ENCODE results near the gene OR14A2. TPM values are rescaled to one million over a fixed set of nuclear protein-coding genes. Genes with fewer than 3 reads are reported as not detected.
"Not testable (repeated sequence)": the region's sequence is repeated elsewhere in the genome, so short reads cannot be mapped to it uniquely, and the experiment has no call there.

The OR14A2 gene
- 4.6 TPM for total RNA-seq (ENCODE audit: insufficient read depth, low replicate concordance)

DNA sequence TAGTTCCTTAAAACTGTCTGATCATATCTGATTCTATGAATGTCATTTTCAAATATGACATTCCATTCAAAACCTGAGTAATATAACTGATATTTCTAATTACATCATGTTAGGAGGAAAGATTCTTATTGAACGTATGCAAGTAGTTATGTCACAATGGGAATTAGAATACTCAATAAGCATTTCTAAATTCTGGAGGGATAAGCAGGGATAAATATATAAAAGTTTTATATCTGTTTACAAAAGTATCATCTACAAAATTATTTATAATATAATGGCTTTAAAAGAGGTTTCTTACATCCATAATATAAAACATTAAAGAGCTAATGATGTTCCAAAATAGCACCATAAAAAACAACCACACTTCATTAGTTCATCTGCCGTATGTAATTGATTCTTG is at the start of gene OR14A2:
TSS of gene OR14A2 (minus strand) at position 101 of the 400 bp plus-strand sequence.
- no peak for DNase-seq (ENCODE audit: low spot score)

DNA sequence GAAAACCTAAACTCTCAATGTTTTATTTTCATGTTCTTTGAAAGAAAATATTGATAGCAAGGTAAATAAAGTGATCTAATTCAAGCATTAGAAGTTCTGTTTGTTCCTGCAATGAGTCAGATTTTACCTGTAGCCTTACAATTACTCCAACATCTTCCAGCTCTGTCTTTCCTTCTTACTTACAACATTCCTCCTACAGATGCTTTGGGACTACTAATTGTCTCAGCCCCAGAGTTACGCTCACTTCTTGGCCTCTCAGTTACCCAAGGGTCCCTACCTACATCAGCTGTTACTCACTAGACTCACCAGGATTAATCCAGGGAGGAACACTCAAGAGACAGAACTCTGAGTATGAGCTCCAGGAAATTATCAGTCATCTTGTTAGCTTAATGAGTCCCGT is 49.6 kb upstream of the OR14A2 start:
- DNase-seq (ENCODE audit: low spot score), result no peak

DNA sequence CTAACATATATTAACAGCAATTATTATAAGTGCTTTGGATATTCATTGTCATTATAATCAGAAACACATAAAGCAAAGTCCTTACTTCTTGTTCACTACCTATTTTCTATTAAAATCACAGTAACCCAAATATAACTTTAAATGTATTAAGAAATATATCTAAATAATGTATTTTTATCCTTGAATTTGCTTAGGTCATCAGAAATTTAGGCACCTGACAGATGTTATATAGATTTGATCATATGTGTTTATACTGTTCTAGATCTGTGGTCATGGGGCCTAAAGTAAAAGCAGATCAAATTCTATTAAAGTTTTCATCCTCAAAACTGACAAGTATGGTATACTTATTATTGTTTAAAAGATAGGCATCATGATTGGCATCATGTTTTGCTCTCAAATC is 21.7 kb upstream of the OR14A2 start:
- no peak for DNase-seq (ENCODE audit: low spot score)

DNA sequence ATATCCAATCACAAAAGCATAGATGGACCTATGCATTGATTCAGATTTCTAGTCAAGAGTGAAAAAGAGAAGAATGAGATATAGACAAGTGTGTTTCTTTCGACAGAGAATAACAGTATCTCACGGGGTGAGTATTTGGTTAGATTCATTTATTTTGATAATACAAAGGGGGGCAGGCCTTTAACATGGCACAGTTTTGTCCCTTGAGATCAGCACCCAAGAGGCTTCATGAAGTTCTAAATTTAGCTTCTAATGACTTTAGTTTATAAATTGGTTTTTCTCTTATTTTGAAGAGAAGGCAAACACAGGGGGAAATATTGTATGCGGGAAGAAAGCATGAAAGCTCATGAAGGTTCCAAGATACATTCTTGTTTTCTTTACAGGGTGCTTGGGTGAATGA is 12.5 kb upstream of the OR14A2 start, which contains the start of gene OR1C1:
TSS of gene OR1C1 (minus strand) at position 101 of the 400 bp plus-strand sequence. CDS start 2,150 bp downstream, outside the sequence.
- DNase-seq (ENCODE audit: low spot score), result no peak

DNA sequence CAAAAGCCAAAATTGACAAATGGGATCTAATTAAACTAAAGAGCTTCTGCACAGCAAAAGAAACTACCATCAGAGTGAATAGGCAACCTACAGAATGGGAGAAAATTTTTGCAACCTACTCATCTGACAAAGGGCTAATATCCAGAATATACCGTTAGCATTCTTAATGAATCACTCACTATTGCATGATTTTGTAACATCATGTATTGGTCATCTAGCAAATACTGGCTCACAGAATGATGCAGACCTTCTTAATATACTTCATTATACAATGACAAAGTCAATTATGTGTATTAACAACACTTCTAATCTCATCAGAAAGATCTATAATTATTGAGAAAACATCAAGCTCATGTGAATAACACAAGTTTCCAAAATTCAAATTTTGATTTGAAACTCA is 6.4 kb upstream of the OR14A2 start:
- DNase-seq (ENCODE audit: low spot score), result not testable (repeated sequence)

DNA sequence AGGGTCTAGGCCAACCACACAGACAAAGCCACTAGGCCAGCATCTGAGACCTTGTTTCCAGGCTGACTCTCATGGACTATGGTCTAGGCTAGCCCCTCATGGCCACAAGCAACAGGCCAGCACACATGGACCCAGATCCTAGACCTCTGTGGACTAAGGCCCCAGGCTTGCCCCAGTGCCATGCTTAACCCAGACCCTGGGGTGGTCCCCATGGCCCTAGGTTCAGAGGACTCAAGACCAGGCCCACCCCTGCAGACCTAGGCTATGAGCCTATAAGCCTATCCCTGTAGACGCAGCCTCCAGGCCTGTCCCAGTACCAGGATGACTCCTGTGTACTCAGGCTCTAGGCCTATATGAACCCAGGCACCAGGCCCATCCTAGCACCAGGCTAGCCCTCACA is 1.9 kb upstream of the OR14A2 start:
- no peak for DNase-seq (ENCODE audit: low spot score)

DNA sequence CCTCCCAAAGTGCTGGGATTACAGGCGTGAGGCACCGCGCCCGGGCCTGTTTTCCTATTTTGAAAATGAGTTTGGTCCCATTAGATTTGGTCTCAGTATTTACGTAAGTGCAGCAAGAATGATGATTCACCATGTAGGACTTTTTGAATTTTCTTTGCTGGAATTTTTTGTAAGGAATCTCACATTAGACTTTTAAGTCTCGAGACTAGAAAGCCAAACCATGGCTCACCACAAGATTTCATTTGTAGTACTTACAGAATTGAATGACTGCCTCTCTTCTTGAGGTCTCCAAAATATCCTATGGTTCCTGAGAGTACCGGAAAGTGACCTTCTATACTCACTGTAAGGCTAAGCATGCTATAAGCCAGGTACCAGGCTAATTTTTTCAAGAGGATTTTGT is 325 bp downstream of the OR14A2 start:
- no peak for DNase-seq (ENCODE audit: low spot score)

DNA sequence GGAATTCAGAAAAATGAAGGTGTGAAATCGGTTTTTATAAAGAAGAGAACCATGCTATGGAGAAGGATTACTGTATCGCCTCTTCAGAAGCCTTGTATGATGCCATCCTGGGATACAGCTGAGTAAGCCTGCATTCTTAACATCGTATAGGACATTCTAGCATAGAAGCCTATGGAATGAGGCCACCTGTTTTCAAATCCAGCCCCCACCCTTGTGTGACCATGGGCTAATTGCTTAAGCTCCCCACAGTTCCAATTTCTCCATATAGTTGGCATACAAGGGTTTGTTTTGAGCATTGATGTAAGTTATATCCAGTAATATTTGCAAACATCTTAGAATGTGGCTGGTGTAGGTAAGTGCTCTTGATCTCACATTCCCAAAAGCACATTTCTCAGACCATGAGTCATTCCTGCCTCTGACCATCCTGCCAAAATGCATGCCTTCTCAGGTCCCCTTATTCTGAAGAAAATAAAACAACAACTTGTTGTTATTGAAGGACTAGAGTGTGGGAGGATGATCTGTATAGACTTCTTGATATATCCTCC is 1.5 kb downstream of the OR14A2 start:
- no peak for DNase-seq (ENCODE audit: low spot score)

DNA sequence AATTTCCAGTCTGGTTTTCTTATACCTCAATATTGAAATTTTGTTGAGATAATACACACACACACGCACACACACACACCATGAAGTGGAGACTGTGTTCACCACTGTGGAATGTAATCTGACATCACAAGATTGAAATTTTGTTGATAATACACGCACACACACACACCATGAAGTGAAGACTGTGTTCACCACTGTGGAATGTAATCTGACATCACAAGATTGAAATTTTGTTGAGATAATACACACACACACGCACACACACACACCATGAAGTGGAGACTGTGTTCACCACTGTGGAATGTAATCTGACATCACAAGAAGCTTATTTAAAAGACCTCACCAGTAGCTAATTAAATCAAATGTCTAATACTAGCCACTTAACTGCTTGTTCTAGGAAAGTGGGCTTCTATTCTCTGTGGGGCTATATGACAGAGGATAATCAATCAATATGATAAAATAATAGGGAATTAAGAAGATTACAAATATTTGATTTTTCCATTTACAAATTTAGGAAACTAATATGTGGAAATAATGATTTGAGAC is 5.7 kb downstream of the OR14A2 start:
- DNase-seq (ENCODE audit: low spot score), result not testable (repeated sequence)

DNA sequence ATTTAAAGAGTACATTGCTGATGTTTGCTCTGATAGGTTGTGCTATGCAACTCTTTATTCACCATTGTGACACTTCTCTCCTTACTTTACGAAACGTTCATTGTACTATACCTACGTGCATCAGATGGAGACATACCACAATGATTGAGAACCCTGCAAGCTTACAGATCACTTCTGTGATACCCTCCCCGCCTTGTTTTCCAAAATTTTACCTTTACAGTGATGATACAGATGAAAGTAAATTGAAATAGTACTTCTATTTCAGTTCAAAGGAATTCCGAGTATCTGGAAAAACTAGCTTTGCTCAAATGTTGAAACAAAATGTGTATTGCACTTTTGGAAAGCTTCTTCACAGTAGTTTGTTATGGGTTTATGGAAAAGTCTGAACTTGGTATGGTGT is 6.2 kb downstream of the OR14A2 start:
- no peak for DNase-seq (ENCODE audit: low spot score)

DNA sequence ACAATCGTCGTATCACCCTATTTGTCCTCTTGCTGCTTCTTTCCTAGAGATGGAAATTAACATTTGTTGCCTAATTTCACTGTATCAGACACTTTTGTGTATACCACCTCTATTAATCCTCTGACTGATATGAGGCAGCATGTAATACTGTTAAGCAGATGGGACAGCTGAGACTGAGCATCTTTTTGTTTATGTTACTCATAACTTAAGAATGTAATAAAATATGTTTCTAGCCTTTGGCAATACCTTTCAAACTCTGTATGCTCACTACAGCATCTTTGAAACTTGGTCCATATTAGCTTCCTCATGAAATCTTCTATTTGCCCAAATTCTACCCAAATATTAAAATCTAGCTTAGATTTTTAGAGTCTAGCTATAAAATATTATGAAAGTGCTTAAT is 7.2 kb downstream of the OR14A2 start:
- no peak for DNase-seq (ENCODE audit: low spot score)

DNA sequence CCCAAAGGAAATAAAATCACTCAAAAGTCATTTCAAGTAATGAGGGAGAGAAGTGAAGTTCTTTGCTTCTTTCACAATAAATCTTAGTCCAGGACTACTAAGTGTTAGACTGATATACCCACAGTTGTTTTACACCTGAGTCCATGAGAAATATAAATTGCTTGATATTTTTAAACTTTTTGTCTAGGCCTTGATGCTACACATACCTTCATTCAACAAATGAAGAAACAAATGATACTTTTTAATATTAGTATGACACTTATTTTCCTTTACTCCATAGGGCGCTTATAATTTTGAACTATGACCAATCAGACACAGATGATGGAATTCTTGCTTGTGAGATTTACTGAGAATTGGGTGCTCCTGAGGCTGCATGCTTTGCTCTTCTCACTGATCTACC is 9.6 kb downstream of the OR14A2 start, which contains the start of gene OR14K1:
TSS of gene OR14K1 (plus strand) at position 301 of the 400 bp plus-strand sequence. CDS start at position 301, 0 bp downstream.
- no peak for DNase-seq (ENCODE audit: low spot score)

DNA sequence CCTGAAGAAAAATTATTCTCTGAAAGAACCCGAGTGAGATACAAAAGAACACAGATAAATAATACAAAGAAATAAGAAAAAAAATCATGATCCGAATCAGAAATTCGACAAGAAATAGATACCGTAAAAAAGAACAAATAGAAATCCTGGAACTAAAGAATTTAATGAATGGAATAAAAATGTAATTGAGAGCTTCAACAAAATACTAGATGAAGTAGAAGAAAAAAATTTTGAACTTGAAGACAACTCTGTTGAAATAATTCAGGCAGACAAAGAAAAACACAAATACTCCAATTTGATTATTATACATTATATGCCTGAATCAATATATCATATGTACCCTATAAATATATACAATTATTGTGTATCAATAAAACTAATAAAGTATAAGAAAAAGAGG is 26.7 kb downstream of the OR14A2 start:
- DNase-seq (ENCODE audit: low spot score), result no peak

DNA sequence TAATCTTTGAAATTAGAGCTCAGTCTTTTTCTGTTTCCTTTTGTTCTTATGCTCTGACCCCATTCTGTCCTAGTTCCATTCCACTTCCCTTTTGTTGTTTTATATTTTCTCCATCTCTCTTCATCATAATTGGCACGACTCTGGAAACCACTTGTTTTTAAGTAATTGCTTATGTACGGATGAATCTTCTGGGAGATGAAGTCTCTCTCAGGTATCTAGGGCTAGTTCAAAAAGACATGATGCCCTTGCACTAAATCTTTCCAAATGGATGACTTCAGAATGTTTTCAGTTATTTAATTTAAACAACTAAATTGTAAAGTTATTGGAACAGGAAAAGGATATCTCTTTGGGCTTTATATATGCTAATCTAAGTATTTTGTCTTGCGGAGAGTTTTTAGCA is 31.4 kb downstream of the OR14A2 start, which contains the start of gene OR6F1:
TSS of gene OR6F1 (minus strand) at position 101 of the 400 bp plus-strand sequence. CDS start 3,891 bp downstream, outside the sequence.
- no peak for DNase-seq (ENCODE audit: low spot score)

DNA sequence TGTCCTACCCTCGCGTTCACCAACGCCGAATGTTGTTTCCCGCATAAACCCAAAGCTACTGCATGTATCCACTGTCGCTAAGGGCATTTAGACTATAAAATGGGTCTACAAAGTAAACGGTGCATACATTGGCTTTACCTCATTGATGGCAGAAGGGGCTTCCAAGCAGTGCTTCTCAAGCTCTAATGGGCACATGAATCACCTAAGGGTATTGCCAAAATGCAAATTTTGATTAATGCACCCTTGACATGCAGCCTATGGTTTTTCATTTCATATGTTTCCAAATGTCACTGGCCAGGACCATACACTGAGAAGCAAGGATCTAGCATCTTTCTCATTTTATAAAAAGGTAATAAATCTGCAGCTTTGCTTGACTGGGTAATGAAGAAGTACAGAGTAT is 34.2 kb downstream of the OR14A2 start:
- DNase-seq (ENCODE audit: low spot score), result no peak

DNA sequence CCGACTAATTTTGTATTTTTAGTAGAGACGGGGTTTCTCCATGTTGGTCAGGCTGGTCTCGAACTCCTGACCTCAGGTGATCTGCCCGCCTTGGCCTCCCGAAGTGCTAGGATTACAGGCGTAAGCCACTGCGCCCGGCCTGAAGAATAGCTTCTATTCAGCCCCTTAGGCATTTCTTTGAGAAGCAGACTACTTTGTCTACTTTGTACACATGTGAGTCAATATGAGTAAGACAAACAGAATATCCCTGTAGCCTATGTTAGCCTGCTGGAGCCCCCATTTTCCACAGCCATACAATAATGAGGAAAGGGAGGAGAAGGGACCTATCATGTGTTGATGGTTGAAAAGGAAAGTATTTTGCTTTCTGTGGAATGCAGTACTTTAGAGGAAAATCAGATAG is 37.3 kb downstream of the OR14A2 start:
- DNase-seq (ENCODE audit: low spot score), result not testable (repeated sequence)

DNA sequence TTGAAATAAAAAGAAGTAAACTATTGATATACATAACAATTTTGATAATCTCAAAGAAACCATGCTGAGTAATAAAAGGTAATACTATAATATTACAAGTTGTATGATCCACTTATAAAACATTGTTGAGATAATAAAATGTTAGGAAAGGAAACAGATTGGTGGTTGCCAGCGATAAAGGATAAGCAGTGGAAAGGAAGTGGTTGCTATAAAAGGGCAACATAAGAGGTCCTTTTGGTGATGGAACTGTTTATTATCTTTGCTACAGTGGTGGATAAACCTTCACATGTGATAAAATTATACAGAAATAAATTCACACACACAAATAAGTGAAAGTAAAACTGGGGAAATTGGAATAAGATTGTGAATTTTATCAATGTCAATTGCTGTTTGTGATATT is 46.6 kb downstream of the OR14A2 start:
- no peak for DNase-seq (ENCODE audit: low spot score)

DNA sequence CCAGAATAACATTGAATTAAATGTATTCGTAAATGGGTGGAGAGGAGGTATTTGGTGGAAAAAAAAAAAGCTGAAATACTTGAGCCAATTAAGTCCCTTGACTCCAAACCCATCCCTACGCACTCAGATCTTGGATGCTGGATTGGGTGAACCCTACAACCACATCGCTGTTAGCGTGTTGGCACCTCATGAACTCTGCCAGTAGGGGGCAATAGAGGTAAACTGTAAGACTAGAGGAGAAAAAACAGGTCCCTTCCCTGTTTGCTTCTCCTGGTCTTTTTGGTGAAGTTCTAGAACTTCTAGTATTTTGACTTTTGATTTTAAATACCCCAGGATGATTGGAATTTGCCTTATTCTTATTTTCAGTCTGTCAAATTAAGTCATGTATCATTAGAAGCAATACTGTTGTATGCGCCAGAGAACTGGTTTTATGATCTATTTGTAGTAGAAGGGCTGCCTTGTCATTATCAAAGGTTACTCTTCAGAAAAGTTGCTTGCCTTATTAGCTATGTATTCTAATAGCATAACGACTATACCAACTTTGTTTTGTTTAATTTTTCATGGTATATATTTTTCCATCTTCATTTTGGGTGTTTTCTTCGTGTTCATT is 66.5 kb downstream of the OR14A2 start:
- DNase-seq (ENCODE audit: low spot score), result peak; percentile 30

DNA sequence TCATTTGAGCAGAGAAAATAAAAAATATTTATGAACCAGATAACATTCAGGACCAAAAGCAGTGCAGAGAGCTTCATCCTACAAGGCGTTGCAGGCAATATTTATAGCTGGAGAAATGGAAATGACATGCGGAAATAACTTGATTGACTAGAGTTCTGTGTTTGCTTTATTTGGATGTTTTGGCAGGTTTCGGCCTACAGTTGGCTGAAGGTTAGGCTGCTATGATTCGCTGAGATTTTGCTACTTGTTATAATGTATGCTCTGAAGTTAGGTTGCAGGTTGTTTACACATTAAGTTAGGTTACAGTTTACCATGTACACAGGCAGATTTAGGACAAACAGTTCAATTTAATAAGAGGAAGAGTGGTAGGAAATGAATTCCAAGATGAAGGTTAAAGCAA is 67.8 kb downstream of the OR14A2 start:
- DNase-seq (ENCODE audit: low spot score), result no peak

DNA sequence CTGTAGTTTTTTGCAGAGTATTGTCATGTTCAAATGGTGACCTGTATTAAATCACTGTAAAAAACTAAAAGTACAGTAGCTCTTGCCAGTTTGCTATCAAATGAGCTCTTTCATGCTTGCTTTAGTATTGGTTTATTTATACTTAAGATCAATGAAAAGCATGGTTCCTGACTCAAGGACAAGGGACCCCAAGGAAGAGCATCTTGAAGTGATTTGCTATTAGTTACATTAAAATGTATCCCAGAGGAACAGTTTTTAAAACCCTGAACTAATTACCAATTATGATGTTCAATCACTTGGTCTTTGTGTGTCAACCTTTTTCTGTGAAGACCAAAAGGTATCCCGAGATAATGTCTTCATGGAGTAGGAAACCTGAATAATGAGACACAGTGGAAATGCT is 68.3 kb downstream of the OR14A2 start, which contains the start of gene OR13G1:
TSS of gene OR13G1 (minus strand) at position 101 of the 400 bp plus-strand sequence. CDS start 6,698 bp downstream, outside the sequence.
- no peak for DNase-seq (ENCODE audit: low spot score)
